HepG2 (cell line): ENCODE measurements around the gene ENKUR. TPM values are rescaled to one million over a fixed set of nuclear protein-coding genes. Genes with fewer than 3 reads are reported as not detected.
A peak's percentile ranks its signal among the peaks of the same experiment; 100 is the strongest.

Experiments
- ATF3 ChIP-seq: sonication (generic); formaldehyde crosslinking; IDR thresholded peaks from 2 replicates; pipeline ENCODE4 v1.4.0; 2020; ENCODE audit warnings: missing genetic modification reagents
- ATF4 ChIP-seq, 2 experiments: fragments of 450-650 bp in 1 of 2; sonication (generic) in 1 of 2; formaldehyde crosslinking; IDR thresholded peaks; 2 replicates each; pipeline versions ENCODE4 v1.5.0 to v1.8.0; 2020 to 2022; ENCODE audit warnings: mild to moderate bottlenecking in 1 of 2, missing genetic modification reagents in 1 of 2
- CENPT ChIP-seq: sonication (generic); formaldehyde crosslinking; IDR thresholded peaks from 2 replicates; pipeline ENCODE4 v1.8.0; 2022; ENCODE audit warnings: low read depth, mild to moderate bottlenecking, moderate library complexity, missing genetic modification reagents
- CSRNP2 ChIP-seq: sonication (generic); formaldehyde crosslinking; conservative IDR thresholded peaks from 2 replicates; pipeline ENCODE4 v1.8.0; 2022; ENCODE audit warnings: low read depth, missing genetic modification reagents
- FOSL2 ChIP-seq: sonication (generic); formaldehyde crosslinking; IDR thresholded peaks from 2 replicates; pipeline ENCODE4 v1.4.0; 2020; ENCODE audit warnings: missing genetic modification reagents
- FOXA1 ChIP-seq, 2 experiments: fragments of 450-650 bp in 1 of 2; sonication (generic) in 1 of 2; formaldehyde crosslinking in 1 of 2; IDR thresholded peaks; 2 replicates each; pipeline versions ENCODE4 v1.4.0 to v1.6.1; 2016 to 2020; ENCODE audit warnings: missing genetic modification reagents in 1 of 2
- MLLT10 ChIP-seq: sonication (generic); formaldehyde crosslinking; IDR thresholded peaks from 2 replicates; pipeline ENCODE4 v1.4.0; 2020; ENCODE audit warnings: missing genetic modification reagents
- NCOA2 ChIP-seq: sonication (generic); formaldehyde crosslinking; IDR thresholded peaks from 2 replicates; pipeline ENCODE4 v1.8.0; 2022; ENCODE audit warnings: inconsistent platforms
- NKX3-1 ChIP-seq: sonication (generic); formaldehyde crosslinking; IDR thresholded peaks from 2 replicates; pipeline ENCODE4 v1.5.0; 2020; ENCODE audit warnings: missing genetic modification reagents
- PCBP1 ChIP-seq: fragments of 200-400 bp; formaldehyde crosslinking; IDR thresholded peaks from 2 replicates; pipeline ENCODE4 v1.6.1; 2017; ENCODE audit warnings: mild to moderate bottlenecking, low read depth, low read length, borderline replicate concordance
- PRMT3 ChIP-seq: sonication (generic); formaldehyde crosslinking; IDR thresholded peaks from 2 replicates; pipeline ENCODE4 v1.8.1; 2022; ENCODE audit warnings: low read depth, mild to moderate bottlenecking, moderate library complexity, missing genetic modification reagents, borderline replicate concordance
- SALL1 ChIP-seq: sonication (generic); formaldehyde crosslinking; IDR thresholded peaks from 2 replicates; pipeline ENCODE4 v1.8.0; 2022; ENCODE audit warnings: mild to moderate bottlenecking, missing genetic modification reagents
- SMAD3 ChIP-seq: sonication (generic); formaldehyde crosslinking; IDR thresholded peaks from 2 replicates; pipeline ENCODE4 v1.4.0; 2020; ENCODE audit warnings: missing genetic modification reagents
- SOX13 ChIP-seq, 3 experiments: fragments of 450-650 bp in 1 of 3; sonication (generic) in 1 of 3; formaldehyde crosslinking in 1 of 3; IDR thresholded peaks in 2 of 3; conservative IDR thresholded peaks in 1 of 3; 2 replicates each; pipeline versions ENCODE4 v1.5.0 to v1.6.1; 2016 to 2020; ENCODE audit warnings: antibody characterized with exemption in 1 of 3, mild to moderate bottlenecking in 1 of 3, missing compliant biosample characterization in 1 of 3, missing genetic modification reagents in 1 of 3, moderate library complexity in 1 of 3
- SOX6 ChIP-seq, 2 experiments: fragments of 450-650 bp in 1 of 2; sonication (generic) in 1 of 2; formaldehyde crosslinking in 1 of 2; IDR thresholded peaks; 2 replicates each; pipeline versions ENCODE4 v1.4.0 to v1.6.1; 2017 to 2020; ENCODE audit warnings: antibody characterized with exemption in 1 of 2, mild to moderate bottlenecking in 1 of 2, missing genetic modification reagents in 1 of 2
- STAT5B ChIP-seq: sonication (generic); formaldehyde crosslinking; IDR thresholded peaks from 2 replicates; pipeline ENCODE4 v1.4.0; 2020; ENCODE audit warnings: missing genetic modification reagents
- ZBED4 ChIP-seq: sonication (generic); formaldehyde crosslinking; IDR thresholded peaks from 2 replicates; pipeline ENCODE4 v1.4.0; 2020; ENCODE audit warnings: missing genetic modification reagents, borderline replicate concordance
- ZNF343 ChIP-seq: sonication (generic); formaldehyde crosslinking; IDR thresholded peaks from 2 replicates; pipeline ENCODE4 v1.4.0; 2020; ENCODE audit warnings: mild to moderate bottlenecking, missing genetic modification reagents
- ZNF496 ChIP-seq: sonication (generic); formaldehyde crosslinking; IDR thresholded peaks from 2 replicates; pipeline ENCODE4 v1.8.1; 2023; ENCODE audit warnings: mild to moderate bottlenecking, moderate library complexity, missing genetic modification reagents; ENCODE audit not compliant: insufficient replicate concordance
- ZNF772 ChIP-seq: sonication (generic); formaldehyde crosslinking; IDR thresholded peaks from 2 replicates; pipeline ENCODE4 v1.5.0; 2020; ENCODE audit warnings: mild to moderate bottlenecking, missing genetic modification reagents
- ZSCAN5A ChIP-seq: sonication (generic); formaldehyde crosslinking; IDR thresholded peaks from 2 replicates; pipeline ENCODE4 v1.8.0; 2022; ENCODE audit warnings: mild to moderate bottlenecking, missing genetic modification reagents, borderline replicate concordance
- polyA plus RNA-seq, 8 experiments: library from polyadenylated mRNA; depleted of rRNA in 3 of 8; stranded (reverse) in 7 of 8; unstranded in 1 of 8; fragments of >200 nt; fragmentation: Illumina TruSeq in 4 of 8; extraction: Trizol in 4 of 8; gene quantifications; 2 replicates each; pipeline versions ENCODE4 v1.2.1 to v1.2.3, GENCODE V29; 2011 to 2016; ENCODE audit warnings: low read depth in 4 of 8, missing spikeins in 1 of 8, mixed read lengths in 1 of 8; ENCODE audit not compliant: insufficient read depth in 1 of 8
- total RNA-seq, 5 experiments: library from RNA; depleted of rRNA; stranded (reverse); fragments of >200 nt; fragmentation: Illumina TruSeq; extraction: Trizol; gene quantifications; 2 replicates each; pipeline ENCODE4 v1.2.3, GENCODE V29; 2016; ENCODE audit warnings: low read depth in 1 of 5

The ENKUR gene
- total and polyA plus RNA-seq, 2 of the 13 experiments (the other 11 are each of a cell fraction or from before 2014, with no cell fraction given) = 0.15 TPM

- TF ChIP-seq ZSCAN5A (no peak), NKX3-1 (CRISPR knock-in tag) (no peak), PCBP1 (no peak), ZNF496 (CRISPR knock-in tag) (no peak), CSRNP2 (CRISPR knock-in tag) (no peak), ATF3 (0 out of 2 replicates have a peak, but pooled peaks have one; percentile 24), SMAD3 (CRISPR knock-in tag) (no peak), ZNF772 (no peak), STAT5B (CRISPR knock-in tag) (no peak), ATF4 (CRISPR knock-in tag; IDR thresholded peaks at IDR 0.05) (peak in 1 of 2 experiments; percentile 60; a peak in 2 of 4 replicates), NCOA2 (CRISPR knock-in tag) (no peak), SOX6 (IDR thresholded peaks at IDR 0.05) (no peak), SOX6 (CRISPR knock-in tag; IDR thresholded peaks at IDR 0.05) (peak; percentile 17; the same call in 1 of the 2 replicates), SALL1 (CRISPR knock-in tag) (peak; percentile 49; the same call in 1 of the 2 replicates), MLLT10 (CRISPR knock-in tag) (no peak), SOX13 (IDR thresholded peaks at IDR 0.05) (no peak), SOX13 (CRISPR knock-in tag; conservative IDR thresholded peaks at IDR 0.05 in 1 of 2, IDR thresholded peaks at IDR 0.05 in 1 of 2) (peak in 1 of 2 experiments; percentile 65; a peak in 1 of 4 replicates), ZBED4 (CRISPR knock-in tag) (no peak), ZNF343 (no peak), CENPT (CRISPR knock-in tag) (no peak), FOSL2 (0 out of 2 replicates have a peak, but pooled peaks have one; percentile 15), PRMT3 (no peak), FOXA1 (IDR thresholded peaks at IDR 0.05) (no peak), FOXA1 (CRISPR knock-in tag; IDR thresholded peaks at IDR 0.05) (0 out of 2 replicates have a peak, but pooled peaks have one; percentile 8)
Measured at GRCh38 chr10:24973163-24973562, 42.8 kb downstream of the ENKUR start (continued).
